CD4-positive, alpha-beta memory T cell (primary cell): ENCODE results near the gene DPCD. TPM values are rescaled to one million over a fixed set of nuclear protein-coding genes. Genes with fewer than 3 reads are reported as not detected.
A peak's percentile ranks its signal among the peaks of the same experiment; 100 is the strongest.
"Not testable (repeated sequence)": the region's sequence is repeated elsewhere in the genome, so short reads cannot be mapped to it uniquely, and the experiment has no call there.

Experiments
- CTCF ChIA-PET: fragments of 350-600 bp; sonication (Branson Sonifier 250); formaldehyde crosslinking; loops from one replicate; lab custom pipeline; 2021; ENCODE audit warnings: inconsistent platforms; ENCODE audit not compliant: partially characterized antibody; lab: Charles Lee
- POLR2A ChIA-PET: fragments of 350-600 bp; sonication (Branson Sonifier 250); formaldehyde crosslinking; loops from one replicate; lab custom pipeline; 2021; ENCODE audit not compliant: partially characterized antibody; lab: Charles Lee
- DNase-seq, 5 donors: peaks; one replicate each; pipeline versions ENCODE4 v3.0.0 to v3.0.0-alpha.2; 2020 to 2022; ENCODE audit warnings: mixed read lengths in 1 of 5
- H3K27ac ChIP-seq: one replicate; pipeline ENCODE4 v1.7.0; 2013; ENCODE audit warnings: low read depth, low read length
- H3K27me3 ChIP-seq: 2 replicates; pipeline ENCODE4 v1.7.0; 2013; ENCODE audit warnings: mild to moderate bottlenecking, low read length, moderate library complexity; ENCODE audit not compliant: insufficient read depth
- H3K36me3 ChIP-seq: 2 replicates; pipeline ENCODE4 v1.7.0; 2013; ENCODE audit warnings: mild to moderate bottlenecking, low read length, moderate library complexity; ENCODE audit not compliant: insufficient read depth
- H3K4me1 ChIP-seq: 2 replicates; pipeline ENCODE4 v1.7.0; 2013; ENCODE audit warnings: mild to moderate bottlenecking, low read length, moderate library complexity; ENCODE audit not compliant: insufficient read depth
- H3K4me3 ChIP-seq, 2 donors: one replicate each; pipeline ENCODE4 v1.7.0; 2013; ENCODE audit warnings: low read length in 2 of 2, mild to moderate bottlenecking in 1 of 2
- H3K9me3 ChIP-seq, 2 donors: one replicate each; pipeline ENCODE4 v1.7.0; 2013; ENCODE audit warnings: low read length in 2 of 2, control low read depth in 1 of 2; ENCODE audit not compliant: control insufficient read depth in 1 of 2
- H3K27ac Mint-ChIP-seq, 7 donors: one replicate each; pipeline ENCODE4 v1.8.0; 2020 to 2021; ENCODE audit warnings: mixed read lengths in 7 of 7, mild to moderate bottlenecking in 6 of 7, inconsistent platforms in 3 of 7, moderate library complexity in 3 of 7
- H3K27me3 Mint-ChIP-seq, 2 donors: one replicate each; pipeline ENCODE4 v1.8.0; 2020 to 2021; ENCODE audit warnings: mixed read lengths in 2 of 2
- H3K36me3 Mint-ChIP-seq, 2 donors: one replicate each; pipeline ENCODE4 v1.8.0; 2020 to 2021; ENCODE audit warnings: mixed read lengths in 2 of 2, inconsistent platforms in 1 of 2, mild to moderate bottlenecking in 1 of 2
- H3K4me1 Mint-ChIP-seq, 4 donors: one replicate each; pipeline ENCODE4 v1.8.0; 2020 to 2021; ENCODE audit warnings: mixed read lengths in 4 of 4, mild to moderate bottlenecking in 1 of 4
- H3K4me3 Mint-ChIP-seq, 8 donors: one replicate each; pipeline ENCODE4 v1.8.0; 2020 to 2021; ENCODE audit warnings: mixed read lengths in 8 of 8, mild to moderate bottlenecking in 7 of 8, moderate library complexity in 6 of 8, inconsistent platforms in 3 of 8
- H3K9me3 Mint-ChIP-seq, 8 donors: one replicate each; pipeline ENCODE4 v1.8.0; 2020 to 2021; ENCODE audit warnings: mixed read lengths in 8 of 8, mild to moderate bottlenecking in 5 of 8, inconsistent platforms in 3 of 8, moderate library complexity in 1 of 8
- intact Hi-C: fragments of 100-400 bp; cut with micrococcal nuclease; formaldehyde crosslinking; loops from one replicate; pipeline ENCODE4 v1.15.1; 2023
- polyA plus RNA-seq, 2 donors: library from polyadenylated mRNA; unstranded; fragments of 300-500 nt; fragmentation: Illumina TruSeq; gene quantifications; one replicate each; pipeline ENCODE4 v1.2.3, GENCODE V29; 2021
- total RNA-seq, 2 experiments: library from RNA; stranded (reverse); gene quantifications; one replicate each; pipeline ENCODE4 v1.2.3, GENCODE V29; 2021

DPCD gene
- total and polyA plus RNA-seq, 4 experiments from 2014 or later = 1.0 to 1.9 (median 1.3) TPM

DNA sequence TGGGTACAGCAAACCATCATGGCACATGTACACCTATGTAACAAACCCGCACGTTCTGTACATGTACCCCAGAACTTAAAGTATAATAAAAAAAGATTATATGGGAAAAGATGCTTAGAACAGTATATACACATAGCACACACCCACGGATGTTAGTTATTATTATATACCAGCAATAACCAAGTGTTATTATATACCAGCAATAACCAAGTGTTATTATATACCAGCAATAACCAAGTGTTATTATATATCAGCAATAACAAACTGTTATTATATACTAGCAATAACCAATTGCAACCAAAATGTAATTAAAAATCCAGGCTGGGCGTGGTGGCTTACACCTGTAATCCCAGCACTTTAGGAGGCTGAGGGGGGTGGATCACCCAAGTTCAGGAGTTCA lies 45.4 kb downstream of the DPCD start:
- H3K4me1 ChIP-seq, H3K27ac Mint-ChIP-seq, H3K4me3 ChIP-seq, H3K36me3 ChIP-seq, CTCF ChIA-PET, intact Hi-C loops, H3K27me3 Mint-ChIP-seq, H3K27me3 ChIP-seq, DNase-seq, H3K4me3 Mint-ChIP-seq, POLR2A ChIA-PET, H3K9me3 Mint-ChIP-seq, H3K27ac ChIP-seq, H3K9me3 ChIP-seq: not testable (repeated sequence)
- peaks cover 10 to 28% (median 19%) of the 10 kb centered on the region in 4 donors for H3K4me1 Mint-ChIP-seq
- H3K36me3 Mint-ChIP-seq = peaks cover 32 to 53% of the 10 kb centered on the region in 2 donors

DNA sequence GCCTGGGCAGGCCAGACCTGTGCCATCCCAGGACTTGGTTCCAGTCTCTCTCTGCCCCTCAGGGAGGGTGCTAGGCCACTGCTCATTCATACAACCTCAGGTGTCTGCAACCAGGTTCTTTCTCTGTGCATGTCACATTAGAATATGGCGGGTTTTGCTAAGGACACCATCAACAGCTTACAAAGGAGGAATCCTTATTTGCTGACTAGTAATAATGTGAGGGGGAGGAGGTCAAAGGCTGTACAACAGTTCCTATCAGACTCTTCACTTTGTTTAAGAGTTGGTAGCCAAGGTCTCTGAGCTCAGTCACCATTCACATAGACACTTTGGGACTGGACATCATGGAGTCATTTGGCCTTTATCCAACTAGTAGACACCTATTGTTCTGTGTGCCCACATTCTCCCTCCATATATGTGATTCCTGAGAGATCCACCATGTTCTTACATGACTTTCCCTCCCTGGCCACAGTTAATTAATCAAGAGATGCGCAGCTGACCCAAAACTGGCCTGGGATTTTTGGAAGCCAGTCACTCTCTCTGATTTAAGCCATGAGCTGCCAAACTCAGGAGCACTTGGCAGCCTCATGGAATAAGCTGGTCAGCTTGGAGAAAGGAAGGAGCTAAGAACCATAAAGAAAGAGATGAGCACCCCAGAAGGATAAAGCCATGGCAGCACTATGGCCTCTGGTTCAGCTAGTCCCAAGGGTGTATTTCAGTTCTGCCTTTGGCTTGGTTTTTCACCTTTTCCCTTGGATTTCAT lies 51.2 kb downstream of the DPCD start:
- Mint-ChIP-seq H3K27me3 (no peaks in the 10 kb centered on the region), H3K36me3 (peaks cover 37 to 59% of the 10 kb centered on the region in 2 donors), H3K9me3 (no peaks in the 10 kb centered on the region), H3K4me1 (peaks cover 7 to 24% (median 15%) of the 10 kb centered on the region in 4 donors), H3K4me3 (no peak overlapping the region), H3K27ac (peak overlapping the region in 4 of 7 donors; percentile 13 to 83 (median 34))
- H3K4me3 ChIP-seq = no peak overlapping the region
- H3K4me1 ChIP-seq = no peaks in the 10 kb centered on the region
- ChIA-PET POLR2A (no interaction called here), CTCF (no interaction called here)
- H3K27ac ChIP-seq = no peak overlapping the region
- intact Hi-C loops = no loop called here
- H3K27me3 ChIP-seq = no peaks in the 10 kb centered on the region
- H3K36me3 ChIP-seq = peaks cover 17% of the 10 kb centered on the region
- H3K9me3 ChIP-seq = no peaks in the 10 kb centered on the region
- no peak for DNase-seq

DNA sequence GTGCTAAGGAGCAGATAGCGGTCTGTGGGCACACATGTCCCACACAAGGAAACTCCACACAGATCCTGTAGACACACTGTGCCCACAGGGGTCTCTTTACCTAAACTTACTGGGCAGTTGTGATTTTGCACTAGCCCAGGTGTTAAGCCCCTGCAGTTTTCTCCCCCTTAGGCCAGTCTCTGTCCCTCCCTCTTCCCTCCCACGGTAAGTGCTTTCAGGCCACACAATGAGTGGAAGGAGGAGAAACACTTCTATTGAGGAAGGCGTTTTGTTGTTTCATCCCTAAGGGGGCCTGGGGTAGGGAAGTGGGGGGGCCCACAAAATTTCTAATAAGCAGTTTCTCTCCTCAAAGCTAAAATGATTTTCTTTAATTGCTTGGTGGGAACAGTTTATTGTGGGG lies 55.4 kb downstream of the DPCD start:
- no peak overlapping the region for H3K4me3 ChIP-seq
- no peaks in the 10 kb centered on the region for H3K4me1 ChIP-seq
- Mint-ChIP-seq H3K9me3 (no peaks in the 10 kb centered on the region), H3K36me3 (peaks cover 34 to 70% of the 10 kb centered on the region in 2 donors), H3K27me3 (no peaks in the 10 kb centered on the region), H3K27ac (peak overlapping the region in 2 of 7 donors; percentile 42 to 68), H3K4me1 (peaks cover 10 to 21% (median 13%) of the 10 kb centered on the region in 4 donors), H3K4me3 (no peak overlapping the region)
- POLR2A ChIA-PET = no interaction called here
- CTCF ChIA-PET = no interaction called here
- peaks cover 26% of the 10 kb centered on the region for H3K36me3 ChIP-seq
- intact Hi-C loops = no loop called here
- H3K9me3 ChIP-seq = no peaks in the 10 kb centered on the region
- no peak for DNase-seq
- no peak overlapping the region for H3K27ac ChIP-seq
- H3K27me3 ChIP-seq = no peaks in the 10 kb centered on the region

DNA sequence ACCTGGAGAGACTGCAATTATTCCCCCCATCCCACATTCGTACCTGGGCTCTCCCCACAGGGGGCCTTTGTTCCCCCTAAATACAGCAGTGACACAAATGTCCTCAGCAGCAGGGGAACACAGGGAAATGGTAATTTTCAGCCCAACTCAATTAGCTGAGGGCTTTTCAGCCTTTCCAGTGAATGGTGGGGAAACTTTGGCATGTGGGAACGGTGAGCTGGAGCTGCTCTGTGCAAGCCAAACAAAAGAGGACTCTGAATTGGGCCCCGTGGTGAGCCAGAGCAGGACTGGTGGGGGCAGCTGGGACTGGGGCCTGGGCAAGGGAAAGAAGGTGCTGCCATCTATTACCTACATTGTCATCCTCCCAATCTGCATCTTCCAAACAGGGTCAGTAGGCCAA lies 55.9 kb downstream of the DPCD start:
- intact Hi-C loops = no loop called here
- Mint-ChIP-seq H3K9me3 (no peaks in the 10 kb centered on the region), H3K4me3 (no peak overlapping the region), H3K4me1 (peaks cover 10 to 20% (median 13%) of the 10 kb centered on the region in 4 donors), H3K36me3 (peaks cover 37 to 71% of the 10 kb centered on the region in 2 donors), H3K27ac (peak overlapping the region in 2 of 7 donors; percentile 42 to 68), H3K27me3 (no peaks in the 10 kb centered on the region)
- Histone ChIP-seq H3K27ac (no peak overlapping the region), H3K4me1 (no peaks in the 10 kb centered on the region), H3K9me3 (no peaks in the 10 kb centered on the region), H3K36me3 (peaks cover 27% of the 10 kb centered on the region), H3K27me3 (no peaks in the 10 kb centered on the region), H3K4me3 (no peak overlapping the region)
- ChIA-PET POLR2A (no interaction called here), CTCF (no interaction called here)
- no peak for DNase-seq

DNA sequence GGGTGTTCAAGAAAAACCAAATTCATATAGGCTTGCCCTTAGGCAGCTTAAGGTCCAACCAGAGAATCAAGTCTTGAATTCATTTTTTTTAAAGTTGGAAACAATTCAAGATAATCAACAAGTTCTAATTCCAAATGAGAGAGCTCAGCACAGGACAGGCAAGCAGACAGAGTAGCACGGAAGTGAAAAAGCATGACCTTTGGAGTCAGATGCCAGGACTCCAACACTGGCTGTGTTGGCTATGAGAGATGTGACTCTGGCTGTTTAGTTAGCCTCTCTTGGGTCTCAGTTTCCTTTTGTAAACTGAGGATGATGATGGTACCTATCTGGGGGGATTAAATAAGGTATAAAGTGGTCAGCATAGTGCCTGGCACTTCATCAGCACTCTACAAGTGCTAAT lies 57.5 kb downstream of the DPCD start:
- Mint-ChIP-seq H3K27me3 (no peaks in the 10 kb centered on the region), H3K4me1 (peaks cover 12 to 20% (median 19%) of the 10 kb centered on the region in 4 donors), H3K4me3 (peak overlapping the region in 1 of 8 donors; percentile 15), H3K36me3 (peaks cover 35 to 72% of the 10 kb centered on the region in 2 donors), H3K9me3 (no peaks in the 10 kb centered on the region), H3K27ac (peak overlapping the region in 4 of 7 donors; percentile 17 to 68 (median 43))
- no peak overlapping the region for H3K27ac ChIP-seq
- intact Hi-C loops = no loop called here
- no peak for DNase-seq
- no peaks in the 10 kb centered on the region for H3K4me1 ChIP-seq
- CTCF ChIA-PET = no interaction called here
- no peaks in the 10 kb centered on the region for H3K27me3 ChIP-seq
- H3K36me3 ChIP-seq = peaks cover 30% of the 10 kb centered on the region
- H3K9me3 ChIP-seq = no peaks in the 10 kb centered on the region
- POLR2A ChIA-PET = no interaction called here
- H3K4me3 ChIP-seq = no peak overlapping the region

DNA sequence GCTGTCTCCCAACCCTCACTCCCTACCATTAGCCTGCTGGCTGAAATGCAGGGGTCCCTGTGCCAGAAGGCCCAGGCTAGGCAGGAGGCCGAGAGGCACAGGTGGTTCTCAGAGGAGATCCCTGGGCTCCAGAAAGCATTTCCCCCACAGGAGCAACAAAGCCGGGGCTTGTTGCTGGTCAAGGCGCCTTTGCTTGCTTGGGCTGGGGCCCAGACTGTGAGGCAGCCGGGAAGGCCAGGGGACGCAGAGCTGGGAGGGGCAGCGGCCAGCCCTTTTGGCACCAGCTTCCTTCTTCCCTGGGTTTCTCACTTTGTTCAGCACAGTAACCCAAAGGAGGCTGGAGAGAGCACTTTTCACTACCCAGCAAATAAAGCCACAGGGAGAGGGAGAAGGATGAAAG lies 58.2 kb downstream of the DPCD start:
- H3K27me3 ChIP-seq = no peaks in the 10 kb centered on the region
- no peaks in the 10 kb centered on the region for H3K4me1 ChIP-seq
- no peaks in the 10 kb centered on the region for H3K9me3 ChIP-seq
- H3K27ac ChIP-seq = no peak overlapping the region
- no peak overlapping the region for H3K4me3 ChIP-seq
- H3K4me3 Mint-ChIP-seq = no peak overlapping the region
- ChIA-PET CTCF (no interaction called here), POLR2A (no interaction called here)
- peaks cover 12 to 18% (median 18%) of the 10 kb centered on the region in 4 donors for H3K4me1 Mint-ChIP-seq
- no peaks in the 10 kb centered on the region for H3K9me3 Mint-ChIP-seq
- H3K36me3 ChIP-seq = peaks cover 30% of the 10 kb centered on the region
- peaks cover 33 to 71% of the 10 kb centered on the region in 2 donors for H3K36me3 Mint-ChIP-seq
- intact Hi-C loops = no loop called here
- H3K27me3 Mint-ChIP-seq = no peaks in the 10 kb centered on the region
- H3K27ac Mint-ChIP-seq = no peak overlapping the region
- no peak for DNase-seq

DNA sequence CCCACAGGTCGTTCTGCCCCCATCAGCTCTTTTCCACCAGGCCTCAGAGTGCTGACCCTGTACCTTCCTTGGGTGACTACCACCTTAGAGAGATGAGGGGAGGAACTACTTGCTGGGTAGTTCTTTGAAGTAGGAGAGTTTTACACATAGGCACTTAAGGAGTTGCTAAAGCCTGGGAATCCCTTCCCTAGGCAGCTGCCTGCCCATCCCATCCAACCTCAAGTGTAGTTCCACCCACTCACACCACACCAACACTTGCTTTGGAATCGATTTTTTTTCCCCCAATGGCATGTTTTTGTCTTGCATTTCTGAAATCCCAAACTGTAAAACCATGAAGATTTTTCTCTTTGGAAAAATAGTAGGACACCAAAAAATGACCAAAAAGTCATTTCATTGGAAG lies 59.1 kb downstream of the DPCD start:
- Histone ChIP-seq H3K4me1 (no peaks in the 10 kb centered on the region), H3K9me3 (no peaks in the 10 kb centered on the region), H3K27ac (no peak overlapping the region), H3K4me3 (no peak overlapping the region), H3K27me3 (no peaks in the 10 kb centered on the region), H3K36me3 (peaks cover 30% of the 10 kb centered on the region)
- ChIA-PET POLR2A (no interaction called here), CTCF (no interaction called here)
- Mint-ChIP-seq H3K4me3 (no peak overlapping the region), H3K27ac (peak overlapping the region in 2 of 7 donors; percentile 29 to 48), H3K36me3 (peaks cover 29 to 69% of the 10 kb centered on the region in 2 donors), H3K9me3 (no peaks in the 10 kb centered on the region), H3K27me3 (no peaks in the 10 kb centered on the region), H3K4me1 (peaks cover 12 to 18% (median 14%) of the 10 kb centered on the region in 4 donors)
- intact Hi-C loops = no loop called here
- no peak for DNase-seq
